Measurements from ENCODE around the gene RNF32.
"Not testable (repeated sequence)": the region's sequence is repeated elsewhere in the genome, so short reads cannot be mapped to it uniquely, and the experiment has no call there.

RNF32 gene

GRCh38 chr7:156676263-156676662, 35.7 kb downstream of the RNF32 start:
- no peak for DNase-seq

GRCh38 chr7:156677374-156678054, 36.9 kb downstream of the RNF32 start:
- no peak for DNase-seq

- no peak for DNase-seq
Measured at GRCh38 chr7:156680281-156680680, 39.7 kb downstream of the RNF32 start.

- no peak for DNase-seq
Measured at GRCh38 chr7:156682928-156683327, 42.4 kb downstream of the RNF32 start.

- DNase-seq, result no peak
Measured at GRCh38 chr7:156684251-156684650, 43.7 kb downstream of the RNF32 start.

- no peak for DNase-seq
Measured at GRCh38 chr7:156684661-156685060, 44.1 kb downstream of the RNF32 start.

- DNase-seq, result no peak
Measured at GRCh38 chr7:156691764-156692163, 51.2 kb downstream of the RNF32 start.

GRCh38 chr7:156692849-156693248, 52.3 kb downstream of the RNF32 start:
- no peak for DNase-seq

GRCh38 chr7:156693627-156694026, 53.1 kb downstream of the RNF32 start:
- DNase-seq, result no peak

- DNase-seq, result not testable (repeated sequence)
Measured at GRCh38 chr7:156697283-156697682, 56.7 kb downstream of the RNF32 start.

- not testable (repeated sequence) for DNase-seq
Measured at GRCh38 chr7:156698512-156698911, 57.9 kb downstream of the RNF32 start.

GRCh38 chr7:156701787-156702186, 61.2 kb downstream of the RNF32 start:
- not testable (repeated sequence) for DNase-seq

GRCh38 chr7:156702399-156702798, 61.8 kb downstream of the RNF32 start:
- no peak for DNase-seq

GRCh38 chr7:156703209-156703608, 62.6 kb downstream of the RNF32 start:
- no peak for DNase-seq

GRCh38 chr7:156703773-156704482, 63.4 kb downstream of the RNF32 start:
- no peak for DNase-seq

- no peak for DNase-seq
Measured at GRCh38 chr7:156722043-156722826, 81.7 kb downstream of the RNF32 start.

- no peak for DNase-seq
Measured at GRCh38 chr7:156725073-156725472, 84.5 kb downstream of the RNF32 start.

- no peak for DNase-seq
Measured at GRCh38 chr7:156725936-156726335, 85.4 kb downstream of the RNF32 start.
